ENCODE results near the gene P2RX1.

- TF ChIP-seq CTCF (IDR thresholded peaks at IDR 0.05; ENCODE audit: insufficient read depth, low read length, poor library complexity, severe bottlenecking) (no peak), EZH2phosphoT487 (conservative IDR thresholded peaks at IDR 0.05; ENCODE audit: low read length) (no peak)
These were observed 25.4 kb downstream of the P2RX1 start for GRCh38 chr17:3890878-3891219.
